Calu3 (cell line): ENCODE results near the gene OTOG. TPM values are rescaled to one million over a fixed set of nuclear protein-coding genes. Genes with fewer than 3 reads are reported as not detected.

ENCODE experiments used
- BruUV-seq: library from RNA; stranded (reverse); fragments of 400-500 nt; replicated peaks from 2 replicates; lab custom pipeline; 2021; lab: Mats Ljungman, UMichigan
- CTCF ChIA-PET: fragments of 300-600 bp; sonication (Branson Sonifier 250); formaldehyde crosslinking; loops from one replicate; lab custom pipeline; 2022; ENCODE audit warnings: antibody characterized with exemption; lab: Charles Lee
- DNase-seq: peaks from one replicate; pipeline ENCODE4 v3.0.0; 2022
- H3K27ac Mint-ChIP-seq: one replicate; pipeline ENCODE4 v1.8.0; 2022; ENCODE audit warnings: mixed read lengths; ENCODE audit not compliant: unreplicated experiment
- H3K27me3 Mint-ChIP-seq: one replicate; pipeline ENCODE4 v1.8.0; 2022; ENCODE audit warnings: mixed read lengths; ENCODE audit not compliant: unreplicated experiment
- H3K36me3 Mint-ChIP-seq: one replicate; pipeline ENCODE4 v1.8.0; 2022; ENCODE audit warnings: mild to moderate bottlenecking, moderate library complexity, mixed read lengths; ENCODE audit not compliant: insufficient read depth, unreplicated experiment
- H3K4me1 Mint-ChIP-seq: one replicate; pipeline ENCODE4 v1.8.0; 2022; ENCODE audit warnings: mild to moderate bottlenecking, low read depth, mixed read lengths; ENCODE audit not compliant: unreplicated experiment
- H3K4me3 Mint-ChIP-seq: one replicate; pipeline ENCODE4 v1.8.0; 2022; ENCODE audit warnings: mild to moderate bottlenecking, low read depth, moderate library complexity, mixed read lengths; ENCODE audit not compliant: unreplicated experiment
- H3K9me3 Mint-ChIP-seq: one replicate; pipeline ENCODE4 v1.8.0; 2022; ENCODE audit warnings: low read depth, mixed read lengths; ENCODE audit not compliant: unreplicated experiment
- CTCF ChIP-seq: fragments of 200-600 bp; IDR thresholded peaks from one replicate; pipeline ENCODE4 v1.8.0; 2022; ENCODE audit warnings: antibody characterized with exemption; ENCODE audit not compliant: unreplicated experiment
- intact Hi-C: fragments of 100-400 bp; cut with micrococcal nuclease; formaldehyde crosslinking; loops from one replicate; pipeline ENCODE4 v1.10.0; 2022; ENCODE audit not compliant: unreplicated experiment
- total RNA-seq: library from RNA; stranded (reverse); gene quantifications from 2 replicates; pipeline ENCODE4 v1.2.3, GENCODE V29; 2022

The OTOG gene
- total RNA-seq, 1 experiment from 2014 or later, result not detected

GRCh38 chr11:17693531-17693930 lies 146.5 kb downstream of the OTOG start:
- TF ChIP-seq CTCF, result no peak
- no peaks in the 10 kb centered on the region for H3K9me3 Mint-ChIP-seq
- no peak overlapping the region for H3K27ac Mint-ChIP-seq
- intact Hi-C loops, result no loop called here
- no peak overlapping the region for H3K4me3 Mint-ChIP-seq
- BruUV-seq, result no TSS peak
- H3K36me3 Mint-ChIP-seq, result no peaks in the 10 kb centered on the region
- CTCF ChIA-PET, result interaction anchor here (1.2 kb wide), 1 partner anchor 10 kb away, joined by 3 read pairs; no protein-coding TSS in a partner anchor
- H3K4me1 Mint-ChIP-seq, result no peaks in the 10 kb centered on the region
- DNase-seq, result no peak
- peaks cover 71% of the 10 kb centered on the region for H3K27me3 Mint-ChIP-seq

DNA sequence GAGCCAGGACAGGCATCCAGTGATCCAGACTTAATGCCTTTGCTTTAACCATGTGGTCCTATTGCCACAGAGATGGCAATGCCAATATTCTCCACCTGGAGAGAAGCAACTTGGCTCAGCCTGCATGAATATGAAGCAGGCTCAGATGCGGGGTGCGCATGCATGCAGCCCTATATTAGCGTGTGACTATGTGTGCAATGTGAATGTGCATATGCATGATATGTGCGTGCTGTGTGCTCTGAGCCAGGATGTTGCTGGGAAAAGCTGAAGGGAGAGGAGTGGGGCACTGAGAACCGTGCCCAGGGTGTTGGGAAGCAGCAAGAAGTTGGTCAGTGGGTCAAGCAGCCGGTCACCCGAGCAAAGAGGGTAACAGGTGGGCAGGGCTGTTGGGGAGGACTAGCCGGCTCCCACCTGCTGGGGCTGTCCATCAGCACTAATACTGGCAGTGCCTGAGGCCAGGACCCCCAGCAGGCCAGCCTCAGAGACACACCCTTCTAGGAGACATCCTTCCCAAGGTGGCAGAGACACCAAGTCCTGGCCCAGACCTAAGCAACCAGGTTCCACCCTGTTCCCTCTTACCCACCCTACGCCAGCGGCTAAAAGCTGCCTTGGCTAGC lies 147.5 kb downstream of the OTOG start:
- Mint-ChIP-seq H3K27me3 (peaks cover 71% of the 10 kb centered on the region), H3K36me3 (no peaks in the 10 kb centered on the region), H3K27ac (no peak overlapping the region), H3K4me1 (no peaks in the 10 kb centered on the region), H3K4me3 (no peak overlapping the region), H3K9me3 (no peaks in the 10 kb centered on the region)
- TF ChIP-seq CTCF, result no peak
- intact Hi-C loops, result no loop called here
- CTCF ChIA-PET, result interaction anchor here (1.2 kb wide), 1 partner anchor 11 kb away, joined by 3 read pairs; no protein-coding TSS in a partner anchor
- BruUV-seq, result no TSS peak
- DNase-seq, result no peak

DNA sequence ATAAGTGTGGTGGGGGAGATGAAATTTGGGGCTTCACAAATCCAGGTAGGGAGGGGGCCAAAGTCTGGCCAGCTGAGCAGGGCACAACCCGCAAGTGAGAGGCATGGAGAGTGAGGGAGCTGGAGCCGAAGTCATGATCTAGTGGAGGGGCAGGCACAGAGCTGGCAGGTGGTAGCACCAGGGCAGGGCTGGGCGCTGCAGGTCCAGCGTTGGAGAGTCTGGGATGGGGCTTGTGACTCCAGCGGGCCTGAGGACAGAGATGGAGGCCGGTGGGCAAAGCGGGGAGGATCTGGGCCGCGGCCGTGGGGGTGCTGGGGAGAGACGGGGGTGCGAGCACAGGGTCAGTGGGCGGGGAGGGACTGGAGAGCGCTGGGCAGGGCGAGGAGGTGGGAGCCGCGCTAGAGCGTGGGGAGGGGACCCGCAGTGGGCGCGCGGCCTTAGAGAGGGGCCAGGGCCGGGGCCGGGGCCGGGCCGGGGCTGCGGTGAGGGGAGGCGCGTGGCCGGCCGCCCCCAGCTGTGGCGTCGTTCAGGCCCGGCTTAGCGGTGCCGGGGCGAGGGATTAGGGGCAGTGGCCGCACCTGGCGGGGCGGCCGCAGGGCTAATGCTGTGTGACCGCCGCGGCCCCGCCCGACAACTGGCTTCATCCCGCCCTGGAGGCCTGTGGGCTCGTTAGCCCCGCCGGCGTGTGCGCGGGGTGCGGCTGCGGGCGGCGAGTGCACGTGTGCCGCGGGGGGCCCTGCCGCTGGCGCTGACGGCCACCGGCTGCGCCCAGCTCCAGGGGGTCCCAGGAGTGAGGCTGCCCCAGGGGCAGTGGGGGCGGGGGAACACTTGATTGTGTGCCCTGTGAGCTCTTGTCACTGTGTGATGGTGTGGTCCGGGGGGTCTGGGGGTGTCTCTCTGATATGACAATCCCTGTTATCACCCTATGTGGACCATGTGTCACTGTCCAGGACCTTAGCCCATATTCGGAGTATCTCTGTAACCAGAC lies 148.7 kb downstream of the OTOG start:
- Mint-ChIP-seq H3K9me3 (no peaks in the 10 kb centered on the region), H3K27me3 (peaks cover 71% of the 10 kb centered on the region), H3K27ac (no peak overlapping the region), H3K4me1 (no peaks in the 10 kb centered on the region), H3K4me3 (peak overlapping the region; percentile 24), H3K36me3 (no peaks in the 10 kb centered on the region)
- no peak for DNase-seq
- intact Hi-C loops, result no loop called here
- no peak for TF ChIP-seq CTCF
- CTCF ChIA-PET, result no interaction called here
- no TSS peak for BruUV-seq

DNA sequence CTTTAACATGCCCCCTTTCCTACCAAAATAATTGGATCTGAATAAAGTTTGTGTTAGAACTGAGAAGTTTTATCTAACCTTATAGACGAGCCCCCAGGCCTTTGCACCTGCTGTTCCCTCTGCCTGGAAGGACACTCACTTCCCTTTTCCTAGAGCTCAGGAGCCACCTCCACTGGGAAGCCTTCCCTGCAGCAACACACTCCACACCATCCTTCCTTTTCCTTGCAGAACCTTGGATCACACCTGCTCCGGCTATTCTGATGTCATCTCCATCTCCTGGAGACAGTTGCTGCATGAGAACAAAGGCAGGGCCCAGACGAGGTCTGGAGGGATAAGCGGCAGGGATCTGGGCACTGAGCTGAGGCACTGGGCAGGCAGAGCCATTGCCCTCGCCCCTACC lies 149.7 kb downstream of the OTOG start:
- Mint-ChIP-seq H3K4me1 (no peaks in the 10 kb centered on the region), H3K36me3 (no peaks in the 10 kb centered on the region), H3K27me3 (peaks cover 65% of the 10 kb centered on the region), H3K9me3 (no peaks in the 10 kb centered on the region), H3K27ac (no peak overlapping the region), H3K4me3 (no peak overlapping the region)
- intact Hi-C loops, result no loop called here
- no peak for DNase-seq
- BruUV-seq, result no TSS peak
- no peak for TF ChIP-seq CTCF
- CTCF ChIA-PET, result no interaction called here

Other genes with a start within 250 kb of the OTOG start
- 3.1 and 5.3 TPM in 2 replicates for gene NCR3LG1, start 195.5 kb upstream of the OTOG start, total RNA-seq
- gene KCNJ11, start 158.6 kb upstream of the OTOG start, total RNA-seq, result 2.4 and 2.9 TPM in 2 replicates
- 0.76 and 1.0 TPM in 2 replicates for gene ABCC8, start 70.4 kb upstream of the OTOG start, total RNA-seq
- gene USH1C, start 2.8 kb upstream of the OTOG start, total RNA-seq, result 17.5 and 32.1 TPM in 2 replicates
- not detected in 2 replicates for gene MYOD1, start 172.3 kb downstream of the OTOG start, total RNA-seq
- gene KCNC1, start 187.5 kb downstream of the OTOG start, total RNA-seq, result 0.10 and 0.26 TPM in 2 replicates